ENCODE data around the gene MEP1B. TPM values are rescaled to one million over a fixed set of nuclear protein-coding genes. Genes with fewer than 3 reads are reported as not detected.

Gene MEP1B
- total and polyA plus RNA-seq, 2 donors (not counting 1 experiment from before 2014, with no cell fraction given), result 0.03 TPM; not detected in 1

- TF ChIP-seq EZH2 (IDR thresholded peaks at IDR 0.05; ENCODE audit: borderline replicate concordance, insufficient read depth, low read depth, low read length, poor library complexity, severe bottlenecking) (no peak), CTCF (IDR thresholded peaks at IDR 0.05) (no peak)
- Histone ChIP-seq H3K79me2 (ENCODE audit: control insufficient read depth, insufficient read depth, low read length) (no peaks in the 10 kb centered on the region), H2AFZ (ENCODE audit: insufficient read depth, low read depth, low read length, poor library complexity, severe bottlenecking) (no peak overlapping the region), H3K9ac (ENCODE audit: low read length) (no peak overlapping the region), H3K27ac (ENCODE audit: low read length in 2 of 2) (no peak overlapping the region), H3K9me3 (ENCODE audit: control extremely low read depth in 1 of 3, control insufficient read depth in 2 of 3, insufficient read depth in 1 of 3, low read length in 2 of 3) (no peaks in the 10 kb centered on the region), H3K4me2 (replicated peaks; ENCODE audit: low read depth, low read length, poor library complexity, severe bottlenecking) (no peak overlapping the region), H3K27me3 (replicated peaks in 1 of 4; ENCODE audit: control extremely low read depth in 1 of 4, control insufficient read depth in 3 of 4, insufficient read depth in 4 of 4, low read length in 3 of 4) (peaks cover 0 to 3% (median 0%) of the 10 kb centered on the region in 4 experiments), H3K4me1 (ENCODE audit: control insufficient read depth in 2 of 2, insufficient read depth in 2 of 2, low read length in 2 of 2) (no peaks in the 10 kb centered on the region), H3K4me3 (ENCODE audit: control extremely low read depth in 1 of 5, extremely low read depth in 1 of 5, insufficient read depth in 1 of 5, low read depth in 2 of 5, low read length in 4 of 5) (no peak overlapping the region), H4K20me1 (ENCODE audit: control insufficient read depth, insufficient read depth, low read length, poor library complexity, severe bottlenecking) (no peaks in the 10 kb centered on the region), H3K36me3 (replicated peaks in 1 of 2; ENCODE audit: control extremely low read depth in 1 of 2, control insufficient read depth in 1 of 2, extremely low read depth in 1 of 2, insufficient read depth in 2 of 2, low read length in 1 of 2) (no peaks in the 10 kb centered on the region)
- DNase-seq (no peak), ATAC-seq (ENCODE audit: low read depth) (no peak)
- no peak overlapping the region for H3K27ac Mint-ChIP-seq
- H3K4me1 Mint-ChIP-seq, result no peaks in the 10 kb centered on the region
- no CpG with 5 or more reads among the region's 2 CpGs for WGBS (ENCODE audit: insufficient coverage)
- intact Hi-C loops (cut with micrococcal nuclease), result no loop called here
- H3K27me3 Mint-ChIP-seq, result peaks cover 6% of the 10 kb centered on the region
- no peak overlapping the region for H3K4me3 Mint-ChIP-seq
- POLR2A ChIA-PET, result no interaction called here
- CTCF ChIA-PET, result no interaction called here
- H3K9me3 Mint-ChIP-seq (ENCODE audit: insufficient read depth), result no peaks in the 10 kb centered on the region
Observed at GRCh38 chr18:32242395-32242794, 52.6 kb downstream of the MEP1B start.

- Histone ChIP-seq H3K27me3 (replicated peaks in 1 of 4; ENCODE audit: control extremely low read depth in 1 of 4, control insufficient read depth in 3 of 4, insufficient read depth in 4 of 4, low read length in 3 of 4) (peaks cover 0 to 3% (median 0%) of the 10 kb centered on the region in 4 experiments), H3K4me1 (ENCODE audit: control insufficient read depth in 2 of 2, insufficient read depth in 2 of 2, low read length in 2 of 2) (no peaks in the 10 kb centered on the region), H3K36me3 (replicated peaks in 1 of 2; ENCODE audit: control extremely low read depth in 1 of 2, control insufficient read depth in 1 of 2, extremely low read depth in 1 of 2, insufficient read depth in 2 of 2, low read length in 1 of 2) (no peaks in the 10 kb centered on the region), H3K4me2 (replicated peaks; ENCODE audit: low read depth, low read length, poor library complexity, severe bottlenecking) (no peak overlapping the region), H3K79me2 (ENCODE audit: control insufficient read depth, insufficient read depth, low read length) (no peaks in the 10 kb centered on the region), H4K20me1 (ENCODE audit: control insufficient read depth, insufficient read depth, low read length, poor library complexity, severe bottlenecking) (no peaks in the 10 kb centered on the region), H3K27ac (ENCODE audit: low read length in 2 of 2) (no peak overlapping the region), H3K9me3 (ENCODE audit: control extremely low read depth in 1 of 3, control insufficient read depth in 2 of 3, insufficient read depth in 1 of 3, low read length in 2 of 3) (no peaks in the 10 kb centered on the region), H3K4me3 (ENCODE audit: control extremely low read depth in 1 of 5, extremely low read depth in 1 of 5, insufficient read depth in 1 of 5, low read depth in 2 of 5, low read length in 4 of 5) (no peak overlapping the region), H3K9ac (ENCODE audit: low read length) (no peak overlapping the region), H2AFZ (ENCODE audit: insufficient read depth, low read depth, low read length, poor library complexity, severe bottlenecking) (no peak overlapping the region)
- Mint-ChIP-seq H3K27ac (no peak overlapping the region), H3K9me3 (ENCODE audit: insufficient read depth) (no peaks in the 10 kb centered on the region), H3K4me1 (no peaks in the 10 kb centered on the region), H3K27me3 (peaks cover 6% of the 10 kb centered on the region), H3K4me3 (no peak overlapping the region)
- CTCF ChIA-PET, result no interaction called here
- WGBS (ENCODE audit: insufficient coverage), result 86% methylated on average over 6 of the region's 6 CpGs
- DNase-seq (no peak), ATAC-seq (ENCODE audit: low read depth) (no peak)
- POLR2A ChIA-PET, result no interaction called here
- TF ChIP-seq CTCF (IDR thresholded peaks at IDR 0.05) (no peak), EZH2 (IDR thresholded peaks at IDR 0.05; ENCODE audit: borderline replicate concordance, insufficient read depth, low read depth, low read length, poor library complexity, severe bottlenecking) (no peak)
- intact Hi-C loops (cut with micrococcal nuclease), result no loop called here
Observed at GRCh38 chr18:32243358-32243757, 53.5 kb downstream of the MEP1B start.

All from B cell (primary cell).